Inferior parietal cortex (tissue), 1 donor: Measurements from ENCODE around the gene ANKRD28.
"Not testable (repeated sequence)": the region's sequence is repeated elsewhere in the genome, so short reads cannot be mapped to it uniquely, and the experiment has no call there.

Source experiments
- DNase-seq: peaks from one replicate; pipeline ENCODE4 v3.0.0-alpha.2; 2016; ENCODE audit errors: extremely low spot score

Gene ANKRD28

DNA sequence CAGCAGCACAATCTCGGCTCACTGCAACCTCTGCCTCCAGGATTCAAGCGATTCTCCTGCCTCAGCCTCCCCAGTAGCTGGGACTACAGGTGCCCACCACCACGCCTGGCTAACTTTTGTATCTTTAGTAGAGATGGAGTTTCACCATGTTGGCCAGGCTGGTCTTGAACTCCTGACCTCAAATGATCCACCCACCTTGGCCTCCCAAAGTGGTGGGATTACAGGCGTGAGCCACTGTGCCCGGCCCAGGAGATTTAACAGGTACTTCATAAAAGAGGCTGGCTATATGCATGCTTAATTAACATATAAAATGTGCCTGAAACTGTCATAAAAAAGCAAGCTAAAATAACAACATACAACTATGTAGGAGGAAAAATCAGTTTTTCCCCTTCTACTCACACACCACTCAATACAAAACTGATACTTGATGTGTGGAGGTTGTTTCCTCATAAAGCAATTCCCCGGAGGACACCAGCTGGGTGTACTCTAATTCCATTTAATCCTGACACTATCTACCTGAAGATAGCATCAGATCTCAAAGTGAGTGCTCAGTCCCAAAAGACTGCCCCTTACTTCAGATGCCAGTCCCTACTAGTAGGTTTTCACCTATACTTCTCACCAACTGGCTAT, 22.7 kb downstream of the ANKRD28 start:
- DNase-seq = not testable (repeated sequence)

DNA sequence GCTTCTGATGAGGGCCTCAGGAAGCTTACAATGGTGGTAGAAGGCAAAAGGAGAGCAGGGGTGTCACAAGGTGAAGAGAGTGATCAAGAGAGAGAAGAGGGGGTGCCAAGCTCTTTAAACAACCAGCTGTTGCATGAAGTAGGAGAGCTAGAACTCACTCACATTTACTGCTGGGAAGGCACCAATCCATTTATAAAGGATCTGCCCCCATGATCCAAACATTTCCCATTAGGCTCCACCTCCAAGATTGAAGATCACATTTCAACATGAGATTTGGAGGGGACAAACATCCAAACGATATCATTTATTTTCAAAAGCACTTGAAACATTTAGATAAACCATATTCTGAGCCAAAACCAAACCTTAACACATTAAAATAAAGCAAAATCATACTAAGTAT, 26.3 kb downstream of the ANKRD28 start:
- no peak for DNase-seq

DNA sequence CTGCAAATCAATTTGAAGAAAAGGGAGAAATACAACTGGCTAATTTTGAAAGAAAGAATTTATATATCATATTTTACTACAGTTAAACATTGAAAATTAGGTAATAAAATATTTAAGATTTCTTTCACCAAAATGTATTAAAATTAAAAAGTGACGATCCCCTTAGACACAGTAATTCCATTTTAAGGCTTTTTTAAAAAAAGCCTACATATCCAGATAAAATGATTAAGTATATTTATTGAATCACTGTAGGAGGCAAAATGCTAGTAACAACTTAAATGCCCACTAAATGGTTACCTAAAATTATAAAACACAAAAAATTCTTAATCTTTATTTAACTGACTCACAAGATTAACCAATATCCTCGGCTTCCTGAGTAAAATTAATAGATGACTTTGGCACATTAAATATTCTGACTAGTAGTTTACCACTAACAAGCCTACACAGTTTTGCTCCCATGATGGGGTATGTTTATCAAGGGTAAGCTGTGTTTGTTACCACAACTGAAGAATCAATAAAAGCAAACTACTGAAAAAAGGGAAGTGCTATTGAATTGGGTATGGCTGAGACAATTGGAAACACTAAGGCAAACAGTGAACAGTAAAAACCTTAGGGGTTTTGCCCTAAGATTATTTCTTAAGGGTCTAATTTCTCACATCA, 28.4 kb downstream of the ANKRD28 start:
- no peak for DNase-seq

DNA sequence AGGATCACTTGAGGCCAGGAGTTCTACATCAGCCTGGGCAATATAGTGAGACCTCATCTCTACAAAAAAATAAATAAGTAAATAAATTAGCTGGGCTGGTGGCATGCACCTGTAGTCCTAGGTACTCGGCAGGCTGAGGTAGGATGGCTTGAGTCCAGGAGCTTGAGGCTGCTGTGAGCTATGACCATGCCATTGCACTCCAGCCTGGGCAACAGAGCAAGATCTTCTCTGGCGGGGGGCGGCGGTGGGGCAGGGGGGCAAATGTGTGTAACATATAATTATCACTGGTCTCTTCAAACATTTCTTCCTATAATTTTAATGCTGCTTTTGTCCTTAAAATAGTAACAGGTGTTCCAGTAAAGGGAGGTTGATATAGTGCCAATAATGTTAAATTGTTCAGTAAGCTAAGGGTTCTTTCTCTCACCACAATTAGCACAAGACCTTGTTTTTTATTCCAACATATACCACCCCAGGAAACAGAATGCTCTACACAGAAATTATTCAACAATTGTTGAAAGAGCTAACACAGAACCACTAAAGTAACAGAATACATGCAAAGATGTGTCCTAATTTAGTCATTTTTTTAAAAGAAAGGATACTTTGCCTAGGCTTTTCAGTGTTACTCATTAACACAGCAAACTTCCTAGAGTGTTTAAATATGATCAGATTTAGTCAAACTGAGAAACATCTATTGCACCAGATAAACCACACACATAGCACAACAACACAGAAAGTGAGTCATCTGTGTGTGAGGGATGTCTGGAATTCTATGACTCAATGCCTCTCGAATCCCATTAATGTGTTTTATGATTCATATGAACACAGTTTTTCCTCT, 29.1 kb downstream of the ANKRD28 start:
- no peak for DNase-seq

DNA sequence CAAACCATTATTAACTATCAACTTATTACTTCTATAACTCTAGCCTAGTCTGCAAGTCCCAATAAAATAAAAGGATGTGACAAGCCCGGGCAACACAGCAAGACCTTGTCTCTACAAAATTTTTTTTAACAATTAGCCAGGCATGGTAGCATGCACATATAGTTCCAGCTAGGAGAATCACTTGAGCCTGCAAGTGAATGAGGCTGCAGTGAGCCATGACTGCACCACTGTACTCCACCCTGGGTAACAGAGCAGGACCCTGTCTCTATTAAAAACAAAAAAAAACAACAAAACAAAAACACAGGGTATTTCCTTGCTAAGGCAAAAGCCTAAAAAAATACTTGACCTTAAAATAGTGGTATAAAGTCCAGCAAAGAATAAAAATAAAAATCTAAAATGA, 31.4 kb downstream of the ANKRD28 start:
- no peak for DNase-seq

DNA sequence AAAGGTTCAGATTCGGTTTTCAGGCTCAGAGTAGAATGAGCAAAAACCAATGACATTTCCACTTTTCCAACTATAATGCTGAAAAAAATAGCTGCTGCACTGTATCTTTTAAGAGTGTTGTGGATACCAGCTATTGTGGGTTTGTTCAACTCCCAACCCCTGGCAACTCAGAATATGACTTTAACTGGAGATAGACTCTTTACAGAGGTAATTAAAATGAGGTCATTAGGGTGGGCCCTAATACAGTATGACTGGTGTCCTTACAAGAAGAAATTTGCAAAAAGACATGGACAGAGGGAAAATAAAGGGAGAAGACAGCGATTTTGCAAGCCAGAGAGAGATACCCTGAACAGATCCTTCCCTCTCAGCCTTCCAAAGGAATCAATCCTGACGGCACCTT, 39.5 kb downstream of the ANKRD28 start:
- no peak for DNase-seq

DNA sequence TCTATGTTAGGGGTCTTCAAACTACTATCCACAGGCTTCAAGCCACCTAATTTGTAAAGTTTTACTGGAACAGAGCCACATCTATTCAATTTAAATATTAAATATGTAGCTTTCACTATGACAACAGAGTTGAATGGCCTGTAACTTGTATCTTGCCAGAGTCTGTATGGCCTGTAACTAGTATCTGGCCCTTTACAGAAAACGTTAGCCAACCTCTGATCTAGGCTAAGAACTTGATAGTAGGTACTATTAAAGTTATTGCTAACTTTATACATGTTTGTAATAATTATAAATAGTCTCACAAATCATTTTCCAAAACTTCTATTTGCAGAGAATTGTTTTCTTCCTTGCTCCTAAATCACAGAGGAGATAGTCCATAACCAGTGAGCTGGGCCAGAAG, 40.0 kb downstream of the ANKRD28 start:
- no peak for DNase-seq

DNA sequence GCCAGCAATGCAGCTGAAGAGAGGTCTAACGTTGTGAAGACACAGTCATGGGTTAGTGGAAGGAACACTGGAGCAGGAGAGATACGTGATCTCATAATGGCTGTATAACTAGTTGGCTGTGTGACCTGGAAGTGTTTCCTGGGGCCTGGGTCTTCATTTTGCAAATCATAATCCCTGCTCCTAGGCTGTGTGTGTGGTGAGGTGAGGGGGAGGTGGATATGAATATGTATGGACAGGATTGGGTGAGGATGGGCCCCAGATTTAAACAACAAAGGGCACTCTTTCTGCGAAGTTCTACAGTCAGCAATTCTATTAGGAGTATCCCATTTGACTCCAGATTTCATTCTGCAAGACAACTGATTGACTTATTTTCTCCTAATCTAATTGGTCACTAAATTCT, 41.3 kb downstream of the ANKRD28 start:
- DNase-seq = no peak

DNA sequence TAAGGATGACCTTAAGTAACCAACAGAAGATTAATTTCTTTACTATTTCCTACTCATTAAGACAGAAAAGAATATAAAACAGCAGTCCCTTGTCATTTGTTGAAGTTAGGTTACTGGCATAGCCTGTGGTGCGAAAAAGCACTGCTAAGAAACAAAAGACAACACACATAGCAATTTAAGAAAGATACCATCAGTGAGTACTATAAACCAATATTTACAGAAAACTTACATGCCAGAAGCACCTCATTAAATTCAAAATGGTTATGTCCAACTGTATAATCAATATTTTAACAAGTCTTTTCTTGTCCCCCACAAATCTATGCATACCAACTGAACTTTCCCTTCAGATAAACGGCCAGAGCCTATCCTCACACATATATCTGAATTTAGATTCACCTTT, 42.0 kb downstream of the ANKRD28 start:
- DNase-seq = no peak

DNA sequence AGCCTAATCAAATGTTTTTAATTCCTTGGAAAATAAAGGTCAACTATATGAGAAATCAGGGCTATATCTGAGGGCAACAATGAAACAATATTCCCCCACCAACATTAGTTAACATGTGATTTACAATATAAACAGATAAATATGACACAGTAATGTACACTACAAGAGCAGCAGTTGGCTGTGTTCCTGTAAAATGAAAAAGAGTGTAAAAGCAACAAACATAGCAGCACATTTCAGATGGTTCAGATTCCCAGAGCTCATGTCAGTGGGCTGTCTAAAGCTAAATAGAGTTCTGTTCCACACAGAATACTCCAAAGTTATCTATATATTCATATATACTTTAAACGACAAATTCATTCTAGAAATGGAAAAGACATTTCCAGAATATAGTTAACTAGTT, 42.6 kb downstream of the ANKRD28 start:
- no peak for DNase-seq

DNA sequence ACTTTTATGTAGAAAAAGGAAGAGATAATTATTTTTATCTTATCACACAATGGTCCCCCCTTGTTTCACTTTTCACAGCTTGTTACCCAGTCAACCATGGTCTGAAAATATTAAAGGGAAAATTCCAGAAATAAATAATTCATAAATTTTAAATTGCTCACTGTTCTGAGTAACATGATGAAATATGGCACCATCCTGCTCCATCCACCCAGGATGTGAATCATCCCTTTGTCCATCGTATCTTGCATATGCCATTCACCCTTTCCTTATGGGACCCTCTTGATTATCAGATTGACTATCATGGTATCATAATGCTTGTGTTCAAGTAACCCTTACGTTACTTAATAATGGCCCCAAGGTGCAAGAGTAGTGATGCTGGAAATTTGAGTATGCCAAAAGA, 43.7 kb downstream of the ANKRD28 start:
- no peak for DNase-seq

DNA sequence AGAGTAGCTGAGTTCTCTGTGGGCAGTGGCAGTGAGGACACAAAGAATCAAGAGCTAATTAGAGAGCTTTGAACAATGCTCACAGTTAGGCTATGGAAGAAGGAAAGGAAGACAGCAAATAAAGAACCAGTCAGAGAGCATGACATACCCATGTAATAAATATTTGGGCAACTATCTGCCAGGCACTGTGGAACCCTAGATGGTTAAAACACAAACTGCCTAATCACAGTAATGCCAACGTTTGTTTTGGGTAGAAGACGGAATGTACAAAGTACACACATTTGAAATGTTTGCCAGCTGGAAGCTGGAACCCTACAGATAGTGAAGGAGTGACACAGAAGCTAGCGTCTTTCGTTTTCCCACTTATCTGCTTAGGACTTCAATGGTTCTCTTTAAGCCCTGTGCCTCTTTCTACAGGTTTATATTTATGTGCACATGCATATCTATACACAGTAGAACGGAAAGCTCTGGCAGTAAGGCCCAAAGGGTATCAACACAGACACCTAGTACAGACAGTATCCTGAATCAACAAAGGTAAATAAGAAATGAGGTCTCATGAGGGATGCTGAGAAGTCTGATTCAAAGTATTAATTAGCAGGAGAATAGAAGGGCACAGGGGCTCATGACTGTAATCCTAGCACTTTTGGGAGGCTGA, 44.6 kb downstream of the ANKRD28 start:
- peak; percentile 34 for DNase-seq

DNA sequence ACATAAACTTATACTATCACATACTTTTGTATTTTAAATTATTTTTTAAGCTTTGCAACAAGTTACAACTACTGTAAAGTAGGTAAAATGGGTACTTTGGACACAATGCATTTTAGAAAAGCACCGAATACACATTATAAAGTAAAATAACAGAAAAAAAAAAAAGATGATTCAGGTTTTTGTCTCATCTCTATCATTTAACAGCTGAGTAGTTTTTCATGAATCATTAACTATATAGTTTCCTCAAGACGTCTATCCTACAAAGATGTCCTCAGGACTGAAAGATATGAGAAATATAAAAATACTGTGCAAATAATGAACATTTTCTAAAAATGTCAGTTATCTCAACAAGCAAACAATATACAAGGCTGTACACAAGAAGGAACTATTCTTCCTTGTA, 46.9 kb downstream of the ANKRD28 start:
- no peak for DNase-seq

DNA sequence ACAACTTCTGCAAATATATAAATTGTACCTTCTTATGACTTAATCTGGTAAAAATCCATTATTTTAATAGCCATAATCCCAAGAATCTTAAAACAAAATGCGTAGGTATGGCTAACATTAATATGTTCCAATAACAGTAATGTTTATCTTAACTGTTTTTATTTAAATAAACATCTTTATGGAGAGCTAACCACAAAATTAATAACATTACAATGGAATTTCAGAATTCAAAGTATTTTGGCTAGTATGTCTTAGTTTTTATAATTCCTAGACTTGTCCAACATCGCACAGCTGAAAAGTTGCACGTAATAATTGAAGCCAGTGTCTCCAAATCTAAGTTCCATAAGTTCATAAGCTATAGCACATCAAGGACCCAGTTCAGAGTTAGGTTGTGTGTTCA, 47.6 kb downstream of the ANKRD28 start:
- DNase-seq = no peak

DNA sequence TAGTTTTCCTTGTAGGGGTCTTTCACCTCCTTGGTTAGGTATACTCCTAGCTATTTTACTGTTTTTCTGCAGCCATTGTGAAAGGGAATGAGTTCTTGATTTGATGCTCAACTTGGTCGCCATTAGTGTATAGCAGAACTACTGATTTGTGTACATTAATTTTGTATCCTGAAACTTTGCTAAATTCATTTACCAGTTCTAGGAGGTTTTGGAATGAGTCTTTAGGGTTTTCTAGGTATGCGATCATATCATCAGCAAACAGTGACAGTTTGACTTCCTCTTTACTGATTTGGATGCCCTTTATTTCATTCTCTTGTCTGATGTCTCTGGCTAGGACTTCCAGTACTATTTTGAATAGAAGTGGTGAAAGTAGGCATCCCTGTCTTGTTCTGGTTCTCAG, 51.9 kb downstream of the ANKRD28 start:
- DNase-seq = not testable (repeated sequence)

DNA sequence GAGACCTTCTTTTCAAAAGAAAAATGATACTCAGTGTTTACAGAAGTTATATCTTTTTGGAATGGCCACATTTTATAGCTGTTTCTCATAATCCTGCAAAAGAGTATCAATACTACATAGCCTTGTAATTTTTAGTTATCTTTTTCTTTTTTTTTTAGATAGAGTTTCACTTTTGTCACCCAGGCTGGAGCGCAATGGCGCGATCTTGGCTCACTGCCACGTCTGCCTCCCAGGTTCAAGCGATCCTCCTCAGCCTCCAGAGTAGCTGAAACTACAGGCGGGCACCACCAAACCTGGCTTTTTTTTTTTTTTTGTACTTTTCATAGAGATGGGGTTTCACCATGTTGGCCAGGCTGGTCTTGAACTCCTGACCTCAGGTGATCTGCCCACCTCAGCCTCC, 53.6 kb downstream of the ANKRD28 start:
- no peak for DNase-seq

DNA sequence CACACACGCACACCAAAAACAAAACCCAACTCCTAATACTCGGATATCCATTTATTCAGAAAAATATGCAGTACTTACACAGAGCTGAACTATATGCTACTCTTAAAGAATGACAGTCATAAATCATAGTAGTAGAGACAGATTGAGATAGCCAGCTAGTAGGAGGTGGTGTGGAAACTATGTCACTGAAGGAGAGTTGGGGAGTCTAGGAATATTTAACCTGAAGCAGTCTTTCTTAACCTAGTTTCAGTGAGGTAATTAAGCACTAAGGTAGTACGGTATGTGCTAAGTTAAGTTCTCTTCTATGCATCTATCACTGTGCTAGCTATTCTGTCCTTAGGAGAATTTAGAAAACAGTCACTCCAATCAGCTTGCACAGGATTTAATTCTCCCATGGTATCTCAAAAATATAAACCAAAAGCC, 54.2 kb downstream of the ANKRD28 start:
- DNase-seq = no peak

DNA sequence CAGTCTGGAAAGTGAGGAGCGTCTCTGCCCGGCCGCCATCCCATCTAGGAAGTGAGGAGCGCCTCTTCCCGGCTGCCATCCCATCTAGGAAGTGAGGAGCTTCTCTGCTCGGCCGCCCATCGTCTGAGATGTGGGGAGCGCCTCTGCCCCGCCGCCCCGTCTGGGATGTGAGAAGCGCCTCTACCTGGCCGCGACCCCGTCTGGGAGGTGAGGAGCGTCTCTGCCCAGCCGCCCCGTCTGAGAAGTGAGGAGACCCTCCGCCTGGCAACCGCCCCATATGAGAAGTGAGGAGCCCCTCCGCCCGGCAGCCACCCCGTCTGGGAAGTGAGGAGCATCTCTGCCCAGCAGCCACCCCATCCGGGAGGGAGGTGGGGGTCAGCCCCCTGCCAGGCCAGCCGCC, 55.5 kb downstream of the ANKRD28 start:
- not testable (repeated sequence) for DNase-seq

DNA sequence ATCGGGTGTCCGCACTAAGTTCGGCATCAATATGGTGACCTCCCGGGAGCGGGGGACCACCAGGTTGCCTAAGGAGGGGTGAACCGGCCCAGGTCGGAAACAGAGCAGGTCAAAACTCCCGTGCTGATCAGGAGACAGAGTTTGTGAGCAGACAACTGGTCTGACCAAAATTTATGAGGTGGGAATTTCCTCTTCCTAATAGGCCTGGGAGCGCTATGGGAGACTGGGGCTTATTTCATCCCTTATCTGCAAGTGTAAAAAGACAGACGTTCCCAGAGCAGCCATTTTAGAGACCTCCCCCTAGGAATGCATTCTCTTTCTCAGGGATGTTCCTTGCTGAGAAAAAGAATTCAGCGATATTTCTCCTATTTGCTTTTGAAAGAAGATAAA, 59.2 kb downstream of the ANKRD28 start:
- not testable (repeated sequence) for DNase-seq

DNA sequence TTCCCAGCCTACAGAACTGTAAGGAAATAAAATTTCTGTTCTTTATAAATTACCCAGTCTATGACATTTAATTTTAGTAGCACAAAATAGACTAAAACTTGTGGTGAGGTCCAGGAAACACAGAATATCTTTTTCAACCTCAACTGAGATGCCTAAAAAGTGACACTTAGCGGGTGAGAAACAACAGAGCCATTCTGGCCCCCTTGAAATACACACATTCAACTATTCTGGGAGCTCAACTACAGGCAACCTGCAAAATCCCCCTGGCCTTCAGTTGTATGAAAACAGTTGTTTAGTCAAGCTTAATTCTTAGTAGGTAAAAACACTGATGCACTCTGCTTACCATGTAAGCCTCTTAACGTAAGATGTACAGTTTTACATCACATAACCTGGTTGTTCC, 66.8 kb downstream of the ANKRD28 start:
- DNase-seq = no peak

DNA sequence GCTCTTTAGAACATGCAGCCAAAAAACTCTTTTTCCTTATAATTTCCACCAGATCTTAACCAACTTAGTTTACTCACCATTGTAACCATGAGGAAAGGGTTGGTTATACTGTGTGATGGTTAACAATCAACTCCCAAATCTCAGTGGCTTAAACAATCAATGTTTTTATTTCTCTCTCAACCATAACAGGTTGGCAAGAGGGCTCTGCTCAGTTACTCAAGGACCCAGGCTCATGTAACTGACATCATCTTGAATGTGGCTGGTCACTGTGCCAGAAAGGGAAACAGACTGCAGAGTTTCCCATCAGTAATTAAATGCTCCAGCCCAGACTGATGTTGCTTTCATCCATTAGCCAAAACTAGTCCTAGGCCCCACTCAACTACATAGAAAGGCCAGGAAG, 69.0 kb downstream of the ANKRD28 start:
- DNase-seq = no peak

DNA sequence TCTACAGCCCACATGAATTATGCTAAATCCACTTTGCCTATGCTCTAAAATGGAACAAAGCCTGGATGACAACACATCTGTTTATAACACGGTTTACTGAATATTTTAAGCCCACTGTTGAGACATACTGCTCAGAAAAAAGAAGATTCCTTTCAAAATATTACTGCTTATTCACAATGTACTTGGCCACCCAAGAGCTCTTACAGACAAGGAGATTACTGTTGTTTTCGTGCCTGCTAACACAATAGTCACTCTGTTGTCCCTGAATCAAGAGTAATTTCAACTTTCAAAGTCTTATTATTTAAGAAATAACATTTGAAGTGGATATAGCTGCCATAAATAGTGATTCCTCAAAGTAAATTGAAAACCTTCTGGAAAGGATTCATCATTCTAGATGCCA, 70.9 kb downstream of the ANKRD28 start:
- no peak for DNase-seq

DNA sequence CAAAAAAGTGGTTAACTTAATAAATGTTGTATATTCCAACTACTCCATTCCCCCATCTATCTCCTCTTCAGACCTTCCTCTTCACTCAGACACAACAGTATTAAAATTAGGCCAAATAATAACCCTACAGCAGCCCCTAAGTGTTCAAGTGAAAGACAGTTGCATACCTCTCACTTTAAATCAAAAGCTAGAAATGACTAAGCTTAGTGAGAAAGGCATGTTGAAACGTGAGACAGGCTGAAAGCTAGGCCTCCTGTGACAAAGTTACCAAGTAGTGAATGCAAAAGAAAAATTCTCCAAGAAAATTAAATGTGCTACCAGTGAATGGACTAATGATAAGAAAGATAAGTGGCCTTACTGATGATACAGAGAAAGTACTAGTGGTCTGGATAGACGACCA, 71.7 kb downstream of the ANKRD28 start:
- no peak for DNase-seq
